ENCODE results near the gene SPNS2.
"Not testable (repeated sequence)": the region's sequence is repeated elsewhere in the genome, so short reads cannot be mapped to it uniquely, and the experiment has no call there.

DNA sequence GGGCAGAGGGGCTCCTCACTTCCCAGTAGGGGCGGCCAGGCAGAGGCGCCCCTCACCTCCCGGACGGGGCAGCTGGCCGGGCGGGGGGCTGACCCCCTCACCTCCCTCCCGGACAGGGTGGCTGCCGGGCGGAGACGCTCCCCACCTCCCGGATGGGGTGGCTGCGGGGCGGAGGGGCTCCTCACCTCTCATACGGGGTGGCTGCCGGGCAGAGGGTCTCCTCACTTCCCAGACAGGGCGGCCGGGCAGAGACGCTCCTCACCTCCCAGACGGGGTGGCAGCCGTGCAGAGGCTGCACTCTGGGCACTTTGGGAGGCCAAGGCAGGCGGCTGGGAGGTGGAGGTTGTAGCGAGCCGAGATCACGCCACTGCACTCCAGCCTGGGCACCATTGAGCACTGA lies 79.7 kb downstream of the SPNS2 start:
- not testable (repeated sequence) for TF ChIP-seq POLR2A, POLR2AphosphoS5, CTCF (IDR thresholded peaks at IDR 0.05)
